Suprapubic skin (tissue), 4 donors: ENCODE data around the gene CLPSL2. TPM values are rescaled to one million over a fixed set of nuclear protein-coding genes. Genes with fewer than 3 reads are reported as not detected.

ENCODE experiments used
- DNase-seq, 2 donors: peaks; one replicate each; pipeline ENCODE4 v3.0.0-alpha.2; 2019; ENCODE audit warnings: low spot score in 2 of 2
- H3K27ac ChIP-seq: fragments of 200-600 bp; sonication (generic); one replicate; pipeline ENCODE4 v1.5.1; 2019
- H3K27me3 ChIP-seq: fragments of 200-600 bp; sonication (generic); one replicate; pipeline ENCODE4 v1.5.1; 2019
- H3K36me3 ChIP-seq: fragments of 200-600 bp; sonication (generic); one replicate; pipeline ENCODE4 v1.5.1; 2019
- H3K4me1 ChIP-seq: fragments of 200-600 bp; sonication (generic); one replicate; pipeline ENCODE4 v1.5.1; 2019
- H3K4me3 ChIP-seq: fragments of 200-600 bp; sonication (generic); one replicate; pipeline ENCODE4 v1.5.1; 2019; ENCODE audit warnings: mild to moderate bottlenecking
- H3K9me3 ChIP-seq: fragments of 200-600 bp; sonication (generic); one replicate; pipeline ENCODE4 v1.5.1; 2019
- EP300 ChIP-seq: sonication (generic); formaldehyde crosslinking; IDR thresholded peaks from one replicate; pipeline ENCODE4 v1.6.1; 2017; ENCODE audit warnings: antibody characterized with exemption
- POLR2A ChIP-seq, 2 donors: fragments of 450-650 bp; IDR thresholded peaks; one replicate each; pipeline ENCODE4 v1.6.1; 2017; ENCODE audit warnings: antibody characterized with exemption in 2 of 2, mild to moderate bottlenecking in 2 of 2, moderate library complexity in 2 of 2
- POLR2AphosphoS5 ChIP-seq, 3 donors: sonication (generic); formaldehyde crosslinking; IDR thresholded peaks; one replicate each; pipeline ENCODE4 v1.6.1; 2017; ENCODE audit warnings: antibody characterized with exemption in 3 of 3
- WGBS: methylation state at CpG from one replicate; pipeline ENCODE4 v1.1.5; 2018; 5-methylcytosine and 5-hydroxymethylcytosine counted together
- total RNA-seq, 4 donors: library from RNA; depleted of rRNA; stranded (reverse); fragments of >200 nt; gene quantifications; one replicate each; pipeline ENCODE4 v1.1.0, GENCODE V29; 2016
- TF ChIP-seq, protein P1 (sequence below), 2 donors: fragments of 200-600 bp in 1 of 2; fragments of 450-650 bp in 1 of 2; sonication (generic) in 1 of 2; IDR thresholded peaks; one replicate each; pipeline ENCODE4 v1.5.1; 2016 to 2019; ENCODE audit warnings: antibody characterized with exemption in 2 of 2, mild to moderate bottlenecking in 1 of 2, moderate library complexity in 1 of 2

Gene CLPSL2
- total RNA-seq, 4 donors from 2014 or later = not detected

DNA sequence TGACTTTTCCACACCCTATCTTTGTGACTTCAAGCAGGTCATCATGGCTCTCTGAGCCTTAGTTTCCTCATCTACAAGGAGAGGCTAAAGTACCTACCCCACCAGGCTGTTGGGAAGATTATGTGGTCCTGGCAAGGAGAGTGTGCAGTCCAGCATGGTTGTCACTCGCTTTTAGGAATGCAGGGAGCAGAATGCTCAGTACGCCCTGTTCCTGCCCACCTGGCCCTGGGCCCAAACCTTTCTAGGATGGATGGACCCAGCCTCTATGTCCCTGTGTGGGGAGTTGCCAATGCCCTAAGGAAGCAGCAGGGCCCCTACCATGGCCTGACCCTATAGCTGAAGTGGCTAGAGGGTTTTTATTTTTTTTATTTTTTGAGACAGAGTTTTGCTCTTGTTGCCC lies 2.0 kb downstream of the CLPSL2 start:
- Histone ChIP-seq H3K4me3 (no peak overlapping the region), H3K9me3 (no peaks in the 10 kb centered on the region), H3K27me3 (peaks cover 30% of the 10 kb centered on the region), H3K36me3 (no peaks in the 10 kb centered on the region), H3K4me1 (peaks cover 11% of the 10 kb centered on the region), H3K27ac (no peak overlapping the region)
- WGBS = 63% methylated on average over 2 of the region's 2 CpGs
- TF ChIP-seq EP300 = no peak
- no peak for TF ChIP-seq POLR2AphosphoS5 (IDR thresholded peaks at IDR 0.05)
- TF ChIP-seq, protein P1, sequence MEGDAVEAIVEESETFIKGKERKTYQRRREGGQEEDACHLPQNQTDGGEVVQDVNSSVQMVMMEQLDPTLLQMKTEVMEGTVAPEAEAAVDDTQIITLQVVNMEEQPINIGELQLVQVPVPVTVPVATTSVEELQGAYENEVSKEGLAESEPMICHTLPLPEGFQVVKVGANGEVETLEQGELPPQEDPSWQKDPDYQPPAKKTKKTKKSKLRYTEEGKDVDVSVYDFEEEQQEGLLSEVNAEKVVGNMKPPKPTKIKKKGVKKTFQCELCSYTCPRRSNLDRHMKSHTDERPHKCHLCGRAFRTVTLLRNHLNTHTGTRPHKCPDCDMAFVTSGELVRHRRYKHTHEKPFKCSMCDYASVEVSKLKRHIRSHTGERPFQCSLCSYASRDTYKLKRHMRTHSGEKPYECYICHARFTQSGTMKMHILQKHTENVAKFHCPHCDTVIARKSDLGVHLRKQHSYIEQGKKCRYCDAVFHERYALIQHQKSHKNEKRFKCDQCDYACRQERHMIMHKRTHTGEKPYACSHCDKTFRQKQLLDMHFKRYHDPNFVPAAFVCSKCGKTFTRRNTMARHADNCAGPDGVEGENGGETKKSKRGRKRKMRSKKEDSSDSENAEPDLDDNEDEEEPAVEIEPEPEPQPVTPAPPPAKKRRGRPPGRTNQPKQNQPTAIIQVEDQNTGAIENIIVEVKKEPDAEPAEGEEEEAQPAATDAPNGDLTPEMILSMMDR (IDR thresholded peaks at IDR 0.05) = no peak
- no peak for TF ChIP-seq POLR2A (IDR thresholded peaks at IDR 0.05)
- DNase-seq = peak in 1 of 2 donors; percentile 33

DNA sequence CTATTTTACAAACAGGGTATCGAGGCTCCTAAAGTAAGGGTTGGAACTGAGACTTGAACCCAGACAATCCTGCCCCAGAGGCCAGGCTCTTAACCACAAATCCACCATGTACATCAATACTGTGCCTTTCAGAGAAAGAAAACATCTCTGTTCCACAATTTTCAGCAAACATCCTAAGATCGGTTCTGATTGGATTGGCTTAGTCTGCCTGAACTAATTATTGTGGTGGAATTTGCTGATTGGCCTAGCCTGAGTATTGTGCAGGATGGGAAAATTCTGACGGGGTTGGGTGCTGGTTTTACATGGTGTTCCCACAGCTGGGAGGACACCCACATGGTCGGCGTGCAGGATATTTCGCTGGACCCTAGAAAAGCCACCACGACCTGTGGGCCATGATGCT lies 4.3 kb downstream of the CLPSL2 start, which contains the start of gene CLPSL1:
Gene CLPSL1 (plus strand): TSS at position 301 of the 400 bp plus-strand sequence. CDS start 92 bp downstream, at position 393.
- no peak for DNase-seq
- no peaks in the 10 kb centered on the region for H3K9me3 ChIP-seq
- peaks cover 11% of the 10 kb centered on the region for H3K4me1 ChIP-seq
- WGBS = 82% methylated on average over 7 of the region's 7 CpGs
- H3K27ac ChIP-seq = no peak within 1 kb of the TSS
- TF ChIP-seq, protein P1 (IDR thresholded peaks at IDR 0.05) = no peak
- TF ChIP-seq POLR2A (IDR thresholded peaks at IDR 0.05) (no peak), POLR2AphosphoS5 (IDR thresholded peaks at IDR 0.05) (no peak), EP300 (no peak)
- H3K27me3 ChIP-seq = peaks cover 30% of the 10 kb centered on the region
- H3K4me3 ChIP-seq = no peak within 1 kb of the TSS
- H3K36me3 ChIP-seq = no peaks in the 10 kb centered on the region

DNA sequence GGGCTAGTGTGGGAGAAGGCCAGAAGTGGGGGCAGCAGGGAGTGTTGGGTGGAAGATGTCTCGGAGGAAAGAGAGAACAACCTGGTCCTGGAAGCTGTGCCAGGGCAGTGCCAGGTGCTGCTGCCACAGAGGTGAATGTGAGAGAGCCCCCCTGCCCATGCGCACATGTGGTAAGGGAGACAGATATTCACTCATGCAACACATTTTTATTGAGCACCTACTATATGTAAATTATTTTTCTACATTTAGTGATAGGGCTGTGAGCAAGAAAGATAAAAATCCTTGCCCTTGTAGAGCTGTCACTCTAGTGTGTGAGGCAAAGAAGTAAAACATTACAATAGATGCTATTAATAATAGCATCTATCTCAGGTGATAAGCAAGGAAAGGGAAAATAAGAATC lies 4.9 kb downstream of the CLPSL2 start:
- TF ChIP-seq, protein P1 (IDR thresholded peaks at IDR 0.05) = no peak
- no peak for TF ChIP-seq POLR2A (IDR thresholded peaks at IDR 0.05)
- no peak for TF ChIP-seq POLR2AphosphoS5 (IDR thresholded peaks at IDR 0.05)
- no peak for TF ChIP-seq EP300
- Histone ChIP-seq H3K9me3 (no peaks in the 10 kb centered on the region), H3K27ac (no peak overlapping the region), H3K27me3 (peaks cover 30% of the 10 kb centered on the region), H3K4me1 (peaks cover 9% of the 10 kb centered on the region), H3K36me3 (no peaks in the 10 kb centered on the region), H3K4me3 (no peak overlapping the region)
- 85% methylated on average over 2 of the region's 2 CpGs for WGBS
- no peak for DNase-seq

DNA sequence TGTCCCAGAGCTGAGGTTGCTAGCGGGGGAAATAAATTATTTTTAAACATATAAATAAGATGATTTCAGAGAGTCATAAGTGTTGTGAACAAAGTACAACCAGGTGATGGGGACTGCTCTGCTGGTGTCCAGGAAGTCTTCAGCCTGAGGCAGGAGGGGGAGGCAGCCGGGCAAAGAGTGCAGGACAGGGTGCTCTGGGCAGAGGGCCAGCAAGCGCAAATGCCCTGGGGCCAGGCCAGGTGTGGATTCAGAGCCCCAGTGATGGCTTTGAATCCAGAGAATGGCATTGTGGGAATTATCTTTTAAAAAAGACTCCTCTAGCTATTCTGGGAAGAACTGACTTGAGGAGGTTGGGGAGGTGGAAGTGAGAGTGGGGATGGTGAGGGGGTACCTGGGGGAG lies 6.0 kb downstream of the CLPSL2 start:
- H3K27me3 ChIP-seq = peaks cover 30% of the 10 kb centered on the region
- TF ChIP-seq EP300 (no peak), POLR2A (IDR thresholded peaks at IDR 0.05) (no peak), POLR2AphosphoS5 (IDR thresholded peaks at IDR 0.05) (no peak)
- TF ChIP-seq, protein P1 (IDR thresholded peaks at IDR 0.05) = no peak
- 41% methylated on average over 3 of the region's 3 CpGs for WGBS
- H3K9me3 ChIP-seq = no peaks in the 10 kb centered on the region
- H3K36me3 ChIP-seq = no peaks in the 10 kb centered on the region
- no peak overlapping the region for H3K4me3 ChIP-seq
- DNase-seq = no peak
- no peak overlapping the region for H3K27ac ChIP-seq
- H3K4me1 ChIP-seq = peaks cover 5% of the 10 kb centered on the region

DNA sequence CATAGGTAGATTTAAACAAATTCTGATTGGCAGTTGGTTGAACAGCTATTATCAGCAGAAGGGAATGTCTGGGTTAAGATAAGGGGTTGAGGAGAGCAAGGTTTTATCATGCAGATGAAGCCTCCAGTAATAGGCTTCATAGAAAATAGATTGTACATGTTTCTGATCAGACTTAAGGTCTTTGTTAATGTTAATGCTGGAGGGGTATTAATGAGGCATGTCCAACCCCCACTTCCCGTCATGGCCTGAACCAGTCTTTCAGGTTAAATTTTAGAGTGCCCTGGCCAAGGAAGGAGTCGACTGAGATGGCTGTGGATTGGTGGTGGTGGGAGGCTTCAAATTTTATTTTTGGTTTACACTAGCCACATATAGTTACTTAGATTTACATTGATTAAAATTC lies 7.8 kb downstream of the CLPSL2 start:
- Histone ChIP-seq H3K27me3 (peaks cover 43% of the 10 kb centered on the region), H3K4me3 (no peak overlapping the region), H3K4me1 (peaks cover 5% of the 10 kb centered on the region), H3K36me3 (no peaks in the 10 kb centered on the region), H3K9me3 (no peaks in the 10 kb centered on the region), H3K27ac (no peak overlapping the region)
- TF ChIP-seq, protein P1 (IDR thresholded peaks at IDR 0.05) = no peak
- no peak for TF ChIP-seq POLR2A (IDR thresholded peaks at IDR 0.05)
- no peak for TF ChIP-seq POLR2AphosphoS5 (IDR thresholded peaks at IDR 0.05)
- TF ChIP-seq EP300 = no peak
- no peak for DNase-seq
- WGBS = 40% methylated on average over 2 of the region's 2 CpGs
